CD4-positive, CD25-positive, alpha-beta regulatory T cell (primary cell): Measurements from ENCODE around the gene DPYSL4. TPM values are rescaled to one million over a fixed set of nuclear protein-coding genes. Genes with fewer than 3 reads are reported as not detected.

Experiments used
- ATAC-seq, 2 donors: fragments of 150-1000 bp; cut with Tn5 transposase; one replicate each; pipeline ENCODE4 v1.10.0; 2021; ENCODE audit warnings: low read depth in 2 of 2, moderate number of reproducible peaks in 2 of 2, moderate library complexity in 1 of 2
- DNase-seq, 3 donors: peaks; one replicate each; pipeline versions ENCODE4 v3.0.0 to v3.0.0-alpha.2; 2012 to 2022; ENCODE audit warnings: mixed read lengths in 1 of 3
- H3K27ac ChIP-seq: one replicate; pipeline ENCODE4 v1.7.0; 2013; ENCODE audit warnings: mild to moderate bottlenecking, low read length; ENCODE audit not compliant: insufficient read depth, poor library complexity, severe bottlenecking
- H3K27me3 ChIP-seq: one replicate; pipeline ENCODE4 v1.7.0; 2013; ENCODE audit warnings: low read length; ENCODE audit not compliant: control insufficient read depth, insufficient read depth
- H3K36me3 ChIP-seq: one replicate; pipeline ENCODE4 v1.7.0; 2013; ENCODE audit warnings: mild to moderate bottlenecking, low read length, moderate library complexity; ENCODE audit not compliant: control insufficient read depth, insufficient read depth
- H3K4me1 ChIP-seq: 2 replicates; pipeline ENCODE4 v1.7.0; 2013; ENCODE audit warnings: mild to moderate bottlenecking, low read length; ENCODE audit not compliant: insufficient read depth, control insufficient read depth, poor library complexity, severe bottlenecking
- H3K4me3 ChIP-seq: one replicate; pipeline ENCODE4 v1.7.0; 2013; ENCODE audit warnings: low read depth, mild to moderate bottlenecking, low read length, moderate library complexity
- H3K9me3 ChIP-seq, 2 experiments: 1 replicate in 1 of 2; 2 replicates in 1 of 2; pipeline ENCODE4 v1.7.0; 2013; ENCODE audit warnings: low read length in 2 of 2, mild to moderate bottlenecking in 1 of 2, moderate library complexity in 1 of 2; ENCODE audit not compliant: control insufficient read depth in 2 of 2
- H3K27ac Mint-ChIP-seq, 3 donors: one replicate each; pipeline ENCODE4 v1.8.0; 2020 to 2022; ENCODE audit warnings: mild to moderate bottlenecking in 3 of 3, mixed read lengths in 3 of 3, moderate library complexity in 2 of 3
- H3K27me3 Mint-ChIP-seq: one replicate; pipeline ENCODE4 v1.8.0; 2022; ENCODE audit warnings: mild to moderate bottlenecking, mixed read lengths
- H3K36me3 Mint-ChIP-seq: one replicate; pipeline ENCODE4 v1.8.0; 2020; ENCODE audit warnings: mixed read lengths
- H3K4me1 Mint-ChIP-seq, 4 donors: one replicate each; pipeline ENCODE4 v1.8.0; 2020 to 2022; ENCODE audit warnings: mixed read lengths in 4 of 4, mild to moderate bottlenecking in 1 of 4
- H3K4me3 Mint-ChIP-seq, 4 donors: one replicate each; pipeline ENCODE4 v1.8.0; 2020 to 2022; ENCODE audit warnings: mild to moderate bottlenecking in 4 of 4, mixed read lengths in 4 of 4, moderate library complexity in 3 of 4
- H3K9me3 Mint-ChIP-seq, 7 donors: one replicate each; pipeline ENCODE4 v1.8.0; 2020 to 2022; ENCODE audit warnings: mixed read lengths in 7 of 7, mild to moderate bottlenecking in 3 of 7, moderate library complexity in 2 of 7
- polyA plus RNA-seq, 4 donors: library from polyadenylated mRNA; unstranded; fragments of 300-500 nt; fragmentation: Illumina TruSeq; gene quantifications; one replicate each; pipeline ENCODE4 v1.2.3, GENCODE V29; 2021
- total RNA-seq: library from RNA; stranded (reverse); gene quantifications from one replicate; pipeline ENCODE4 v1.2.3, GENCODE V29; 2022

DPYSL4 gene
- total and polyA plus RNA-seq, 5 donors from 2014 or later = 1.2 to 1.9 TPM; not detected in 3

DNA sequence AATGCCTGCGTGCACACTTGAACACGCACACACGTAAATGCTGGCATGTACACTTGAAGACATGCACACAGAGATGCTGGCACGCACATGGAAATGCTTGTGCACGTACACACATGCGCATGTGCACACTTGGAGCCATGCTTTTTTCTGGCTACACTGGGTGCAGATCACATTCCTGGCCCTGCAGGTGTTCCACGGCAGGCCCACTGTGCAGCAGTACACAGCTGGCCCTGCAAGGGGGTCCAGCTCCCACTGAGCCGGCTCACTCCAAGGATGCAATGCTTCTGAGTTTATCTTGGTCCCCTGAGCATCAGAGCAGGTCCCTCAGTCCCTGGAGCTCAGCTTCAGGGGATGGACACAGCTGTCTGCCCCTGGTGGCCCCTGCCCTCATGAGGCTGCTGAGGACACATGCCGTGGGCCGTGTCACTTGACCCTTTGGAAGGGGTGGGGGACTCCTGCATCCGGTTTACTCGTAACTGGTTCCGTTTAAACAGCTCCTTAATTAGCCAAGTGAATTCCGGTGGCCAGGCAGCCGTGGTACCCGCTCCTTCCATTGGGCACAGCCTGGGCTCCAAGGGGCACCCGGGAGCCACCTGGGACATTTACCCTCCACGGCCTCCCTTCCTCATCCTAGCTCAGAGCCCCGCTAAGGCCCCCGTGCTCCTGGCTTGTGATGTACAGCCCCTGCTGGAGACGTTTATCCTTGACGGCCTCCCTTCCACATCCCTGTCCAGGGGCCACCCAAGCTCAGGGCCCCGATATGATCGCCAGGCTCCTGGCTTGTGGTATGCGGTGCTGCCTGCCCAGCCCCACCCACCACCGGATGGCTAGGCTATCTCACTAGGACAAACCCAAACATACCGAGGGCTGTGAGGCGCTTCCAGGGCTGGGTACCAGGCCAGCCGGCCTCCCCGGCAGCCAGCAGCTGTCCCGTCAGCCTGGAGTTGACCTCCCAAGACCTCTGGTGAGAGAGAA lies 39.5 kb upstream of the DPYSL4 start:
- Histone ChIP-seq H3K36me3 (no peaks in the 10 kb centered on the region), H3K27me3 (no peaks in the 10 kb centered on the region), H3K9me3 (no peaks in the 10 kb centered on the region), H3K27ac (no peak overlapping the region), H3K4me1 (no peaks in the 10 kb centered on the region), H3K4me3 (no peak overlapping the region)
- Mint-ChIP-seq H3K4me3 (no peak overlapping the region), H3K27me3 (no peaks in the 10 kb centered on the region), H3K9me3 (no peaks in the 10 kb centered on the region), H3K4me1 (peaks cover 0 to 2% (median 0%) of the 10 kb centered on the region in 4 donors), H3K27ac (no peak overlapping the region), H3K36me3 (no peaks in the 10 kb centered on the region)
- DNase-seq (no peak), ATAC-seq (no peak)

DNA sequence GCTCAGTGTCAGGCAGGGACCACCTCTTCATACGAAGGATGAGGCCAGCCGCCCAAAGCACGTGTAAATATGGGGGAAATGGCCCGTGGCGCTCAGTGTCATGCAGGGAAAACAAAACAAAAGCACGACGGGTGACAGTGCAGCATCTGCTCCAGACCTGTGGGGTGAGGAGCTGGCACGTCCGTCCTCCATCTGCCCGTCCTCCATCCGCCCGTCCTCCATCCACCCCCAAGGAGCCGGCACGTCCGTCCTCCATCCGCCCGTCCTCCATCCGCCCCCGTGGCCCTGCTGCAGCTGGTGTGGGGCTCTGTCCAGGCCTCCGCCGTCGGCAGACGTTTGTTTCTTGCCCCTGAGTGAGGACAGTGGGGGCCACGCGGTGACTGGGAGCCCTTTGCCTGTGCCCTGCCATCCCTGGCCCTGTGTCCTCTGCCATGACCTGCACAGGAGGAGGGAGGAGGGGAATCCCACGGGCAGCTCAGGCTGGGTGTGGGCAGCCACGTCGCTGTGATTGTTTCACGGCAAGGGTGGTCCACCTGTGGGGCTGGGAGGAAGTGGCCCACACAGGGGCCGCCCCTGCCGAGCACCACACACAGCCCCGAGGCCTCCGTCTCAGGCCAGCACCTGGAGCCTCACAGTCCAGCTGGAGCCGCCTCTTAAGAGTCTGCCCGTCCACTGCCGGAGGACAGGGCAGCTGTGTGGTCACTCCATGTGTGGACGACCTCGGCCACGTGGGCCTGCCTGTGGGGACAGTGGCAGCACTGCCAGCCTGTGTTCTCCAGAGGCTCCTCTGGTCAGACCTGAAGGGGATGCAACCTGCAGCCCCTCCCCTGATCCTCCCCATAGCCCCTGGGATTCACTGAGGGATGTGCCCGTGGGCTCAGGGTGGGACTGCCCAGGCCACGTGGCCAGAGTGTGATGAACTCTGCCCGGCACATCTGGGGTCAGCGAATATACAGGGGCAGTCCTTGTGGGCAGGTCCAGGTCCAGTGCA lies 38.2 kb upstream of the DPYSL4 start:
- Mint-ChIP-seq H3K27ac (no peak overlapping the region), H3K36me3 (no peaks in the 10 kb centered on the region), H3K4me1 (peaks cover 0 to 2% (median 0%) of the 10 kb centered on the region in 4 donors), H3K4me3 (no peak overlapping the region), H3K9me3 (no peaks in the 10 kb centered on the region), H3K27me3 (no peaks in the 10 kb centered on the region)
- H3K27me3 ChIP-seq = no peaks in the 10 kb centered on the region
- DNase-seq (no peak), ATAC-seq (no peak)
- no peaks in the 10 kb centered on the region for H3K4me1 ChIP-seq
- no peaks in the 10 kb centered on the region for H3K9me3 ChIP-seq
- no peaks in the 10 kb centered on the region for H3K36me3 ChIP-seq
- no peak overlapping the region for H3K27ac ChIP-seq
- H3K4me3 ChIP-seq = no peak overlapping the region

DNA sequence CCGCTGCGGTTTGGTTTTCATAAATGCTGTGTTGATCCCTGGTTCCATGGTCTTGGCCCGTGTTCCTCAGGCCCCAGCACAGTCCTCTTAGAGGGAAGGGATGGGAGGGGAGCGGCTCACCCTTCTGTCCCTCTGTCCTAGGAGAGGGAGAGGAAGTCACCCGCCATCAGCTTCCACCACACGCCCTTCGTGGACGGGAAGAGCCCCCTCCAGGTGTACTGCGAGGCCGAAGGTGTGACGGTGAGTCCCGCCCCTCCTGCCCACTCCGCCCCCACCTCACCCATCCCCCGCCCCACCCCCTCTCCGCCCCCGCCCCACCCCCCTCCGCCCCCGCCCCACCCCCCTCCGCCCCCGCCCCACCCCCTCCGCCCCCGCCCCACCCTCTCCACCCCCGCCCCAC lies 37.5 kb upstream of the DPYSL4 start:
- Histone ChIP-seq H3K4me1 (no peaks in the 10 kb centered on the region), H3K27me3 (no peaks in the 10 kb centered on the region), H3K27ac (no peak overlapping the region), H3K9me3 (no peaks in the 10 kb centered on the region), H3K4me3 (no peak overlapping the region), H3K36me3 (no peaks in the 10 kb centered on the region)
- H3K27ac Mint-ChIP-seq = no peak overlapping the region
- H3K9me3 Mint-ChIP-seq = no peaks in the 10 kb centered on the region
- no peaks in the 10 kb centered on the region for H3K36me3 Mint-ChIP-seq
- ATAC-seq (no peak), DNase-seq (no peak)
- H3K4me3 Mint-ChIP-seq = no peak overlapping the region
- H3K4me1 Mint-ChIP-seq = peaks cover 0 to 2% (median 0%) of the 10 kb centered on the region in 4 donors
- no peaks in the 10 kb centered on the region for H3K27me3 Mint-ChIP-seq

DNA sequence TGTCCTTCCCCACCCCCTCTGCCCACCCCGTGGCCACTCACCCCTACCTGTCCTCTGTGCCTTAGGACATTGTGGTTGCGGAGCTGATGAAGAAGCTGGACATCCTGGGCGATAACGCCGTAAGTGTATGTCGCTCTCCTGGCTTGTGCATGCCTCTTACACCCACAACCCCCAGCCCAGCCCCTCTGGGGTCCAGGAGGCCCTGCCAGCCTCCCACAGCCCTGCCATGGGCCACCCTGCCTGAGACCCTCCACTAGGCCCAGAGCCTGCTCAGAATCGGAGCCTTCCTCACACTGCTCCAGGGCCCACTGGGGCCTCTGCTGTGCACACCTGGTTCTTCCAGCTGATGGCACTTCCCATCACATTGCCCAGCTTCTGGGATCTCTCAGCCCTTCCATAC lies 36.8 kb upstream of the DPYSL4 start:
- H3K9me3 ChIP-seq = no peaks in the 10 kb centered on the region
- H3K27ac ChIP-seq = no peak overlapping the region
- no peaks in the 10 kb centered on the region for H3K36me3 ChIP-seq
- no peak overlapping the region for H3K4me3 ChIP-seq
- Mint-ChIP-seq H3K4me1 (peaks cover 0 to 2% (median 0%) of the 10 kb centered on the region in 4 donors), H3K27ac (no peak overlapping the region), H3K36me3 (no peaks in the 10 kb centered on the region), H3K27me3 (no peaks in the 10 kb centered on the region), H3K4me3 (no peak overlapping the region), H3K9me3 (no peaks in the 10 kb centered on the region)
- DNase-seq = no peak
- no peaks in the 10 kb centered on the region for H3K4me1 ChIP-seq
- no peak for ATAC-seq
- no peaks in the 10 kb centered on the region for H3K27me3 ChIP-seq

DNA sequence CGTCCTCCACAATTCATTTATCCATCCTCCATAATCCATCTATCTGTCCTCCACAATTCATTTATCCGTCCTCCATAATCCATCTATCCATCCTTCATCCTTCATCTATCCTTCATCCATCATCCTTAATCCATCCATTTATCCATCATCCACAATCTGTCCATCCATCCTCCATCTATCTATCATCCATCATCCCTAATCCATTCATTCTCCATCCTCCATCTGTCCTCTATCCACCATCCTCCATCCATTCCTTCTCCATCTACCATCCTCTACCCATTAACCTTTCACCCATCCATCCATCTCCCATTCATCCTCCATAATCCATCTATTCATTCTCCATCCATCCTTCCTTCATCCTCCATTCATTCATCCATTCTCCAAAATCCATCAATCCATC lies 36.0 kb upstream of the DPYSL4 start:
- H3K4me1 Mint-ChIP-seq = peaks cover 0 to 2% (median 0%) of the 10 kb centered on the region in 4 donors
- H3K36me3 ChIP-seq = no peaks in the 10 kb centered on the region
- H3K27me3 Mint-ChIP-seq = no peaks in the 10 kb centered on the region
- H3K27ac ChIP-seq = no peak overlapping the region
- H3K9me3 Mint-ChIP-seq = no peaks in the 10 kb centered on the region
- no peak overlapping the region for H3K4me3 Mint-ChIP-seq
- ATAC-seq (no peak), DNase-seq (no peak)
- H3K27me3 ChIP-seq = no peaks in the 10 kb centered on the region
- no peaks in the 10 kb centered on the region for H3K9me3 ChIP-seq
- no peaks in the 10 kb centered on the region for H3K36me3 Mint-ChIP-seq
- H3K4me1 ChIP-seq = no peaks in the 10 kb centered on the region
- H3K4me3 ChIP-seq = no peak overlapping the region
- no peak overlapping the region for H3K27ac Mint-ChIP-seq

DNA sequence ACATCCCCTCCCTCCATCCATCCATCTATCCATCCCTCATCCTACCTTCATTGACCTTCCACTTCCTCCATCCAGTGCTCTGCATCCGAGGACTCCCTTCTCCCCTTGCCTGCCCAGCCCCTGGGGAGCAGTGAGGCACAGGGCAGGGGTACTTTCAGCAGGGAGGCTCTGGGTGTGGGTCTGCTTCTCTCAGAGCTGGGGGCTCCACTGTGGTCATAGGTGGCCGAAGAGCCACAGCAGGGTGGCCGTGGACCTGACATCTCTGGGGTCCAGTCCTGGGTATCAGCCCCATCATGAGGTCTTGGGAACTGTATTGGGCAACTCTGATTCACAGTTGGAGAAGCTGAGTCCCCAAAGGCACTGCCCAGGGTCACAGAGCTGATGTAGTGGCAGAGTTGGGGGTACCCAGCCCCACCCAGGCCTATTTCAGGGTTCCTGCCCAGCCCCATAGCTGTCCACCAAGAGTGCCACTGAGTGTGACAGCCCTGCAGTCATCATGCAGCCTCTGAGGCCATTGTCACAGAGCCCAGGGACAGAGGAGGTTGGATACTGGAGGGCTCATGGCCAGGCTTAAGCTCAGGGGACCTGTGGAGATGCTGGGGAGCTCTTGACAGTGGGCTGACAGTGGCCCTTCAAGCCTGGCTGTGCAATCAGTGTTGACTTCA lies 35.3 kb upstream of the DPYSL4 start:
- H3K36me3 ChIP-seq = no peaks in the 10 kb centered on the region
- H3K4me1 ChIP-seq = no peaks in the 10 kb centered on the region
- H3K4me1 Mint-ChIP-seq = peaks cover 0 to 2% (median 0%) of the 10 kb centered on the region in 4 donors
- no peak overlapping the region for H3K27ac Mint-ChIP-seq
- H3K27me3 ChIP-seq = no peaks in the 10 kb centered on the region
- H3K9me3 ChIP-seq = no peaks in the 10 kb centered on the region
- peaks cover 0 to under 1% (median 0%) of the 10 kb centered on the region in 7 donors for H3K9me3 Mint-ChIP-seq
- H3K36me3 Mint-ChIP-seq = no peaks in the 10 kb centered on the region
- no peaks in the 10 kb centered on the region for H3K27me3 Mint-ChIP-seq
- DNase-seq (no peak), ATAC-seq (no peak)
- H3K4me3 Mint-ChIP-seq = no peak overlapping the region
- no peak overlapping the region for H3K27ac ChIP-seq
- no peak overlapping the region for H3K4me3 ChIP-seq

DNA sequence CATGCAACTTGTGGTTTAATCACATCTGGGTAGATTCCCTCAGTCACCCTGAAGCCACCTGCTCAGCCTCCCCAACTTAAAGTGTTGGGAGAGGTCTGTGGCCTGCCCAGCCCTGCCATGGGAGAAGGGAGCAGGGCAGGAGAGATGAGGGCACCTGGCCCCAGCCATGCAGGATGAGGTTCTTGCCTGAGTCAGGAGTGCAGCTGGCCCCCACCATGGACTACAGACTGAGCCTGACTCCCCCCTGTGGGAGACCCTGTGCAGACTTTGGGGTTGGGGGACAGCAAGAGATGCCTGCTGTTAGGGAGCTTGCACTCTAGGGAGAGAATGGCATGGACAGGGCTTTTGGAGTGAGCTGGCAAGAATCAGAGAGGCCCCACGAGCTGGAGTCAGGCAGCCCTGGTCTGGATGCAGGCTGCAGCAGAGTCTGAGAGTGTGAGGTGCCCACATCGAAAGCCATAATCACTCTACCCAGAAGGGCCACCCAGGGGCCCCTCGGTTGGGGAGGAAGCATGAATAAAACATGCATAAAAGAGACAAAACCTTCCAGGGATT lies 34.7 kb upstream of the DPYSL4 start:
- Mint-ChIP-seq H3K27ac (no peak overlapping the region), H3K36me3 (no peaks in the 10 kb centered on the region), H3K27me3 (no peaks in the 10 kb centered on the region), H3K4me3 (no peak overlapping the region), H3K9me3 (peaks cover 0 to 3% (median 0%) of the 10 kb centered on the region in 7 donors), H3K4me1 (peaks cover 0 to 2% (median 0%) of the 10 kb centered on the region in 4 donors)
- Histone ChIP-seq H3K9me3 (no peaks in the 10 kb centered on the region), H3K27me3 (no peaks in the 10 kb centered on the region), H3K36me3 (no peaks in the 10 kb centered on the region), H3K4me3 (no peak overlapping the region), H3K27ac (no peak overlapping the region), H3K4me1 (no peaks in the 10 kb centered on the region)
- no peak for ATAC-seq
- no peak for DNase-seq
